ENCODE results near the gene RUNX2.

- TF ChIP-seq SMAD1 (IDR thresholded peaks at IDR 0.05; ENCODE audit: low read depth, partially characterized antibody) (no peak), TAF1 (IDR thresholded peaks at IDR 0.05; ENCODE audit: borderline replicate concordance, low read depth, low read length) (no peak), PAX5 (IDR thresholded peaks at IDR 0.05; ENCODE audit: borderline replicate concordance, low read depth, low read length) (no peak), EGR1 (IDR thresholded peaks at IDR 0.05; ENCODE audit: borderline replicate concordance in 1 of 2, low read depth in 2 of 2, low read length in 2 of 2) (no peak), USF2 (IDR thresholded peaks at IDR 0.05; ENCODE audit: borderline replicate concordance, low read depth, low read length) (no peak), MEF2A (IDR thresholded peaks at IDR 0.05; ENCODE audit: insufficient read depth, low read depth, low read length) (no peak), FOS (IDR thresholded peaks at IDR 0.05; ENCODE audit: borderline replicate concordance, extremely low read depth, insufficient read length) (no peak), SIN3A (IDR thresholded peaks at IDR 0.05; ENCODE audit: low read depth, low read length) (no peak), ZNF622 (IDR thresholded peaks at IDR 0.05) (no peak), POLR2A (IDR thresholded peaks at IDR 0.05; ENCODE audit: low read depth, low read length) (no peak), MXI1 (IDR thresholded peaks at IDR 0.05; ENCODE audit: low read depth, low read length) (no peak), IRF5 (IDR thresholded peaks at IDR 0.05; ENCODE audit: borderline replicate concordance) (no peak)
- TF ChIP-seq, protein P1, sequence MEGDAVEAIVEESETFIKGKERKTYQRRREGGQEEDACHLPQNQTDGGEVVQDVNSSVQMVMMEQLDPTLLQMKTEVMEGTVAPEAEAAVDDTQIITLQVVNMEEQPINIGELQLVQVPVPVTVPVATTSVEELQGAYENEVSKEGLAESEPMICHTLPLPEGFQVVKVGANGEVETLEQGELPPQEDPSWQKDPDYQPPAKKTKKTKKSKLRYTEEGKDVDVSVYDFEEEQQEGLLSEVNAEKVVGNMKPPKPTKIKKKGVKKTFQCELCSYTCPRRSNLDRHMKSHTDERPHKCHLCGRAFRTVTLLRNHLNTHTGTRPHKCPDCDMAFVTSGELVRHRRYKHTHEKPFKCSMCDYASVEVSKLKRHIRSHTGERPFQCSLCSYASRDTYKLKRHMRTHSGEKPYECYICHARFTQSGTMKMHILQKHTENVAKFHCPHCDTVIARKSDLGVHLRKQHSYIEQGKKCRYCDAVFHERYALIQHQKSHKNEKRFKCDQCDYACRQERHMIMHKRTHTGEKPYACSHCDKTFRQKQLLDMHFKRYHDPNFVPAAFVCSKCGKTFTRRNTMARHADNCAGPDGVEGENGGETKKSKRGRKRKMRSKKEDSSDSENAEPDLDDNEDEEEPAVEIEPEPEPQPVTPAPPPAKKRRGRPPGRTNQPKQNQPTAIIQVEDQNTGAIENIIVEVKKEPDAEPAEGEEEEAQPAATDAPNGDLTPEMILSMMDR (IDR thresholded peaks at IDR 0.05 in 2 of 3, conservative IDR thresholded peaks at IDR 0.05 in 1 of 3; ENCODE audit: control insufficient read depth in 2 of 3, extremely low read depth in 1 of 3, insufficient read depth in 1 of 3, low read depth in 3 of 3, low read length in 3 of 3): no peak
Measured at GRCh38 chr6:45466686-45467085, 138.6 kb downstream of the RUNX2 start.
